Small intestine (tissue), 7 donors: ENCODE data around the gene ANP32A. TPM values are rescaled to one million over a fixed set of nuclear protein-coding genes. Genes with fewer than 3 reads are reported as not detected.

Experiments used
- DNase-seq, 2 donors: peaks; one replicate each; pipeline versions ENCODE4 v3.0.0 to v3.0.0-alpha.2; 2013
- FAIRE-seq: peaks from 2 replicates; lab custom pipeline; 2012; peaks lifted over from hg19 to GRCh38; lab: Jason Lieb, UNC
- H3K27ac ChIP-seq, 3 donors: one replicate each; pipeline ENCODE4 v1.5.1; 2013; ENCODE audit warnings: low read length in 2 of 3, mild to moderate bottlenecking in 2 of 3, control low read depth in 1 of 3, inconsistent platforms in 1 of 3, low read depth in 1 of 3, moderate library complexity in 1 of 3
- H3K27me3 ChIP-seq, 3 donors: one replicate each; pipeline ENCODE4 v1.6.1; 2013; ENCODE audit warnings: low read length in 3 of 3, inconsistent platforms in 1 of 3; ENCODE audit not compliant: control insufficient read depth in 3 of 3, insufficient read depth in 3 of 3
- H3K36me3 ChIP-seq, 3 donors: one replicate each; pipeline ENCODE4 v1.6.1; 2013; ENCODE audit warnings: low read length in 3 of 3, inconsistent platforms in 1 of 3, low read depth in 1 of 3, mild to moderate bottlenecking in 1 of 3, moderate library complexity in 1 of 3; ENCODE audit not compliant: control insufficient read depth in 3 of 3, insufficient read depth in 2 of 3
- H3K4me1 ChIP-seq, 3 donors: one replicate each; pipeline ENCODE4 v1.6.1; 2013; ENCODE audit warnings: low read length in 2 of 3, inconsistent platforms in 1 of 3, low read depth in 1 of 3, mild to moderate bottlenecking in 1 of 3, moderate library complexity in 1 of 3; ENCODE audit not compliant: control insufficient read depth in 3 of 3, insufficient read depth in 2 of 3
- H3K4me3 ChIP-seq, 3 donors: one replicate each; pipeline ENCODE4 v1.5.1; 2013; ENCODE audit warnings: low read length in 3 of 3, control low read depth in 1 of 3, inconsistent platforms in 1 of 3, low read depth in 1 of 3, mild to moderate bottlenecking in 1 of 3, moderate library complexity in 1 of 3
- H3K9me3 ChIP-seq, 2 donors: one replicate each; pipeline ENCODE4 v1.6.1; 2013; ENCODE audit warnings: low read depth in 1 of 2, low read length in 1 of 2; ENCODE audit not compliant: control insufficient read depth in 2 of 2, insufficient read depth in 1 of 2
- WGBS, 3 donors: extraction: QIAGEN DNeasy Blood & Tissue Kit; methylation state at CpG; one replicate each; pipeline ENCODE4 v1.1.7; 2013; 5-methylcytosine and 5-hydroxymethylcytosine counted together
- polyA plus RNA-seq, 4 donors: library from polyadenylated mRNA; stranded (reverse) in 3 of 4; unstranded in 1 of 4; fragments of 200-250 nt in 3 of 4; fragments of 120-200 nt in 1 of 4; gene quantifications; one replicate each; pipeline versions ENCODE4 v1.2.1 to v1.2.3, GENCODE V29; 2013
- donor health status: healthy with polysubstance abuse.
- donor health status: control.
- donor health status: control.
- donor health status: Bipolar disorder and iron deficiency.
- donor health status: healthy.

The ANP32A gene
- polyA plus RNA-seq, 4 donors, result 56.2 to 227 (median 103) TPM

- H3K4me3 ChIP-seq, result peak overlapping the region; percentile 89 to 98 (median 97)
- FAIRE-seq, result no peak
- H3K9me3 ChIP-seq, result no peaks in the 10 kb centered on the region
- peak overlapping the region; percentile 91 to 97 (median 91) for H3K27ac ChIP-seq
- DNase-seq, result peak; percentile 34 to 82
- 0 to 1% (median 1%) methylated on average over 37 to 68 of the region's 68 CpGs for WGBS, 3 donors
- H3K4me1 ChIP-seq, result peaks cover 5 to 25% (median 13%) of the 10 kb centered on the region in 3 donors
- H3K36me3 ChIP-seq, result no peaks in the 10 kb centered on the region
- no peaks in the 10 kb centered on the region for H3K27me3 ChIP-seq
These were observed 1.8 kb downstream of the ANP32A start for GRCh38 chr15:68818769-68819494.

- no peaks in the 10 kb centered on the region for H3K9me3 ChIP-seq
- peaks cover 5 to 29% (median 13%) of the 10 kb centered on the region in 3 donors for H3K4me1 ChIP-seq
- 0 to 1% (median 0%) methylated on average over 55 to 75 of the region's 75 CpGs for WGBS, 3 donors
- H3K27ac ChIP-seq, result peak overlapping the region; percentile 91 to 97 (median 91)
- no peaks in the 10 kb centered on the region for H3K36me3 ChIP-seq
- DNase-seq, result peak; percentile 62 to 86
- H3K27me3 ChIP-seq, result no peaks in the 10 kb centered on the region
- FAIRE-seq, result no peak
- peak overlapping the region; percentile 89 to 98 (median 97) for H3K4me3 ChIP-seq
These were observed 2.5 kb downstream of the ANP32A start for GRCh38 chr15:68818066-68818768.

- WGBS, 3 donors, result 0 to 1% (median 0%) methylated on average over 57 to 64 of the region's 64 CpGs
- FAIRE-seq, result no peak
These were observed 3.2 kb downstream of the ANP32A start for GRCh38 chr15:68817304-68818065.

GRCh38 chr15:68816795-68817303, 3.8 kb downstream of the ANP32A start:
- Histone ChIP-seq H3K27me3 (no peaks in the 10 kb centered on the region), H3K27ac (peak overlapping the region; percentile 91 to 97 (median 91)), H3K36me3 (peaks cover 0 to 4% (median 0%) of the 10 kb centered on the region in 3 donors), H3K4me1 (peaks cover 8 to 33% (median 16%) of the 10 kb centered on the region in 3 donors), H3K4me3 (peak overlapping the region; percentile 89 to 98 (median 97)), H3K9me3 (no peaks in the 10 kb centered on the region)
- no peak for FAIRE-seq
- DNase-seq, result peak; percentile 89 to 90
- WGBS, 3 donors, result 1 to 2% (median 2%) methylated on average over 13 of the region's 13 CpGs

More at GRCh38 chr15:68817304-68818065, 3.2 kb downstream of the ANP32A start:
- Histone ChIP-seq H3K9me3 (no peaks in the 10 kb centered on the region), H3K36me3 (no peaks in the 10 kb centered on the region), H3K27me3 (no peaks in the 10 kb centered on the region), H3K4me1 (peaks cover 8 to 32% (median 16%) of the 10 kb centered on the region in 3 donors), H3K4me3 (peak overlapping the region; percentile 89 to 98 (median 97)), H3K27ac (peak overlapping the region; percentile 91 to 97 (median 91))
- peak; percentile 74 to 92 for DNase-seq

- WGBS, 3 donors, result 17 to 63% (median 42%) methylated on average over 4 of the region's 4 CpGs
- H3K9me3 ChIP-seq, result no peaks in the 10 kb centered on the region
- H3K27me3 ChIP-seq, result no peaks in the 10 kb centered on the region
- FAIRE-seq (no peak), DNase-seq (no peak)
- H3K36me3 ChIP-seq, result peaks cover 0 to 9% (median 0%) of the 10 kb centered on the region in 3 donors
- peaks cover 8 to 30% (median 16%) of the 10 kb centered on the region in 3 donors for H3K4me1 ChIP-seq
- peak overlapping the region; percentile 91 to 97 (median 91) for H3K27ac ChIP-seq
- H3K4me3 ChIP-seq, result peak overlapping the region in 2 of 3 donors; percentile 89 to 97
These were observed 4.5 kb downstream of the ANP32A start for GRCh38 chr15:68816158-68816557.

GRCh38 chr15:68815598-68815997, 5.1 kb downstream of the ANP32A start:
- Histone ChIP-seq H3K27ac (peak overlapping the region in 1 of 3 donors; percentile 97), H3K4me3 (no peak overlapping the region)
- DNase-seq, result no peak

GRCh38 chr15:68814596-68814995, 6.1 kb downstream of the ANP32A start:
- H3K4me1 ChIP-seq, result peaks cover 8 to 30% (median 16%) of the 10 kb centered on the region in 3 donors
- no peak overlapping the region for H3K27ac ChIP-seq
- H3K4me3 ChIP-seq, result no peak overlapping the region
- DNase-seq (no peak), FAIRE-seq (no peak)
- no peaks in the 10 kb centered on the region for H3K27me3 ChIP-seq
- H3K36me3 ChIP-seq, result peaks cover 0 to 17% (median 0%) of the 10 kb centered on the region in 3 donors
- 75 to 82% (median 79%) methylated on average over 6 of the region's 6 CpGs for WGBS, 3 donors
- no peaks in the 10 kb centered on the region for H3K9me3 ChIP-seq

More at GRCh38 chr15:68815598-68815997, 5.1 kb downstream of the ANP32A start:
- H3K9me3 ChIP-seq, result no peaks in the 10 kb centered on the region
- no peak for FAIRE-seq
- H3K4me1 ChIP-seq, result peaks cover 8 to 30% (median 16%) of the 10 kb centered on the region in 3 donors
- H3K27me3 ChIP-seq, result no peaks in the 10 kb centered on the region
- peaks cover 0 to 12% (median 0%) of the 10 kb centered on the region in 3 donors for H3K36me3 ChIP-seq
- WGBS, 3 donors, result 65 to 76% (median 70%) methylated on average over 4 of the region's 4 CpGs
